Activated CD4-positive, alpha-beta T cell treated with anti-CD3 and anti-CD28 coated beads, Interleukin-2, amount 10 ng/mL, durations not matched to agents 24 days and 14 days (primary cell): ENCODE data around the gene PEBP1. TPM values are rescaled to one million over a fixed set of nuclear protein-coding genes. Genes with fewer than 3 reads are reported as not detected.
A peak's percentile ranks its signal among the peaks of the same experiment; 100 is the strongest.
"Not testable (repeated sequence)": the region's sequence is repeated elsewhere in the genome, so short reads cannot be mapped to it uniquely, and the experiment has no call there.

Source experiments
- DNase-seq: peaks from one replicate; pipeline ENCODE4 v3.0.0; 2022
- H3K27ac Mint-ChIP-seq: one replicate; pipeline ENCODE4 v1.8.0; 2022; ENCODE audit warnings: mild to moderate bottlenecking, mixed read lengths
- H3K27me3 Mint-ChIP-seq: one replicate; pipeline ENCODE4 v1.8.0; 2022; ENCODE audit warnings: mixed read lengths
- H3K36me3 Mint-ChIP-seq: one replicate; pipeline ENCODE4 v1.8.0; 2022; ENCODE audit warnings: low read depth, mild to moderate bottlenecking, mixed read lengths
- H3K4me1 Mint-ChIP-seq: one replicate; pipeline ENCODE4 v1.8.0; 2021; ENCODE audit warnings: mixed read lengths
- H3K4me3 Mint-ChIP-seq: one replicate; pipeline ENCODE4 v1.8.0; 2022; ENCODE audit warnings: mild to moderate bottlenecking, moderate library complexity, mixed read lengths
- H3K9me3 Mint-ChIP-seq: one replicate; pipeline ENCODE4 v1.8.0; 2021; ENCODE audit warnings: mixed read lengths
- intact Hi-C: fragments of 100-400 bp; cut with micrococcal nuclease; formaldehyde crosslinking; loops from one replicate; pipeline ENCODE4 v1.15.1; 2023
- total RNA-seq: library from RNA; stranded (reverse); gene quantifications from 2 replicates; pipeline ENCODE4 v1.2.3, GENCODE V29; 2022

Gene PEBP1
- total RNA-seq, 1 donor from 2014 or later = 209 TPM

DNA sequence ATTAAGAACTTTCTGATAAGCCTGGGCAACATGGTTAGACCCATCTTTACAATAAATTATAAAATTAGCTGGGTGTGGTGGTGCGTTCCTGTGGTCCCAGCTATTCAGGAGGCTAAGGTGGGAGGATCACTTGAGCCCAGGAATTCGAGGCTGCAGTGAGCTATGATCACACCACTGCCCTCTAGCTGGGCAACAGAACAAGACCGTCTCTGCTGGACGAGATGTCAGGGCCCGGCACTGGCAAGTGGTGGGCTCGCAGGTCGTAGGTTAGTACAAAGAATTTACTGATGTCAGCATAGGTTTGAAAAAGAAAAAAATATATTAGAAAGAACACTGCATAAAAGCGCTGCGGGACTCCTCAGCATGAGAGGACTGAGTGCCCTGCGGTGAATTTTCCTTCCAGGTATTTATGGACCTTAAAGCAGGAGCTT is 16.5 kb upstream of the PEBP1 start:
- Mint-ChIP-seq H3K4me1 (peaks cover 5% of the 10 kb centered on the region), H3K9me3 (no peaks in the 10 kb centered on the region), H3K4me3 (no peak overlapping the region), H3K27me3 (no peaks in the 10 kb centered on the region), H3K27ac (no peak overlapping the region), H3K36me3 (no peaks in the 10 kb centered on the region)
- intact Hi-C loops = no loop called here
- no peak for DNase-seq

DNA sequence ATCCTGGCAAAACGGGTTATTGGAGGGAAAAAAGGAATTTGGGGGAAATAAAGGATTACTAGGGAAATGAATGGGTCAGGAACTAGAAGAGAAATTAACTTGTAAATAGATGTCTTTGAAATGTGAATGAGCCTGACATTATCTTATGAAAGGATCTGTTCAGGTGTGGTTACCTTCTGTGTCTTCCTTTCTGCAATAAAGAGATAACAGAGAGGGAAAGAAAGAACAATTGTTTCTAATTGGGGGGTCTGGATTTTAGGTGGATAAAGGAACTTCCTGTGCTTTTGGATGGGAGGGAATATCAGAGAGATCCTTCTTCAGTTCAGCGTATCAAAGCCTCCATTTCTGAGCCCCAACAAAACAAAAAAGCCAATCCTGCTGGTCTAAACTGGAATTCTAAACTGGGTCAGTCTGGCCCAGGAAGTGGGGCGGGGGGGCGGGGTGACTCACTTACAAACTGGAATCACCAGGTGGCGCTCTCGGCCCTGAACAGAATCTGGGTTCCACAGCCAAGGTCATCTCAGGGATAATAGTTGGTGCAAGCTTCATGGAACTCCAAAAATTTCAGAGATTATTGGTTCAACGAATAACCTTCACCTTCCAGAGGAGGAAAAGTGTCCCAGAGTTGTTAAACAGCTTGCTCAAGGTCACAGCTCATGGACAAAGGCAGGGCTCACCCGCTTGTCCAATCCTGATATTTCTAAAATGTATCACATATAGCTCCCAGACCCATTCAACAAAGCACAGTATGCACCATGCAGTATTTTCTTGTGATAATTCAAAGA is 15.2 kb upstream of the PEBP1 start:
- DNase-seq = peak; percentile 87
- Mint-ChIP-seq H3K4me1 (peaks cover 5% of the 10 kb centered on the region), H3K9me3 (no peaks in the 10 kb centered on the region), H3K36me3 (no peaks in the 10 kb centered on the region), H3K27me3 (no peaks in the 10 kb centered on the region), H3K4me3 (no peak overlapping the region), H3K27ac (peak overlapping the region; percentile 69)
- intact Hi-C loops = loop anchor here (1.0 to 5.0 kb wide), 3 partner anchors 14 to 256 kb away; partner anchors contain the start of gene SUDS3

DNA sequence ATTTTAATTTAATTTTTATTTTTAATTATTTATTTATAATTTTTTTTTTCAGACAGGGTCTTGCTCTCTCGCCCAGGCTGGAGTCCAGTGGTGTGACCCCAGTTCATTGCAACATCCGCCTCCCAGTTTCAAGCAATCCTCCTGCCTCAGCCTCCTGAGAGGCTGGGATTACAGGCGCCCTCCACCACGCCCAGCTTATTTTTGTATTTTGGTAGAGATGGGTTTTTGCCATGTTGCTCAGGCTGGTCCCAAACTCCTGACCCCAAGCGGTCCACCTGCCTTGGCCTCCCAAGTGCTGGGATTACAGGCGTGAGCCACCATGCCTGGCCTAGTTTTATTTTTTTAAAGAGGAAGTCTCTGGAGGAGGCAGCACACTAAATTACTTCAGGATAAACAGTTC is 13.7 kb upstream of the PEBP1 start:
- Mint-ChIP-seq H3K4me1 (peaks cover 5% of the 10 kb centered on the region), H3K27me3 (no peaks in the 10 kb centered on the region), H3K36me3 (no peaks in the 10 kb centered on the region), H3K4me3 (no peak overlapping the region), H3K9me3 (no peaks in the 10 kb centered on the region), H3K27ac (no peak overlapping the region)
- DNase-seq = no peak
- intact Hi-C loops = loop anchor here (5.0 kb wide), 1 partner anchor 250 kb away; no protein-coding TSS in a partner anchor

DNA sequence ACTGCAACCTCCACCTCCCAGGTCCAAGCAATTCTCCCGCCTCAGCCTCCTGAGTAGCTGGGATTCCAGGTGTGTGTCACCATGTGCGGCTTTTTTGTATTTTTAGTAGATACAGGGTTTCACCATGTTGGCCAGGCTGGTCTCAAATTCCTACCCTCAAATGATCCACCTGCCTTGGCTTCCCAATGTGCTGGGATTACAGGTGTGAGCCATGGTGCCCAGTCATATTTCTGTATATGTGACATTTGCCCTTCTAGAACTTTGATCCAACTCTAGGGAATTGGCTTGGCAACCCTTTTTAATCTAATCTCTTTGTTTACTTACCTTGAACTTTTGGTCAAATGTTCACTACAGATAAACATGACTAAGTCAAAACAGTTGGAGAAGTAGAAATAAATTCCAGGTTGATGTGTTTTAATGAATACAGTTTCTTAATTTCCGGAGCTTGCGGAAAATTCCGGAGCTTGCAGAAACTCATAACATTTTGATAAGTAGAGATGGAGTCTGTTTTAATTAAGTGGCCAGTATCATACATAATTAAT is 11.5 kb upstream of the PEBP1 start:
- Mint-ChIP-seq H3K9me3 (no peaks in the 10 kb centered on the region), H3K4me3 (no peak overlapping the region), H3K36me3 (no peaks in the 10 kb centered on the region), H3K4me1 (peaks cover 5% of the 10 kb centered on the region), H3K27me3 (no peaks in the 10 kb centered on the region), H3K27ac (no peak overlapping the region)
- intact Hi-C loops = loop anchor here (5.0 kb wide), 1 partner anchor 252 kb away; no protein-coding TSS in a partner anchor
- no peak for DNase-seq

DNA sequence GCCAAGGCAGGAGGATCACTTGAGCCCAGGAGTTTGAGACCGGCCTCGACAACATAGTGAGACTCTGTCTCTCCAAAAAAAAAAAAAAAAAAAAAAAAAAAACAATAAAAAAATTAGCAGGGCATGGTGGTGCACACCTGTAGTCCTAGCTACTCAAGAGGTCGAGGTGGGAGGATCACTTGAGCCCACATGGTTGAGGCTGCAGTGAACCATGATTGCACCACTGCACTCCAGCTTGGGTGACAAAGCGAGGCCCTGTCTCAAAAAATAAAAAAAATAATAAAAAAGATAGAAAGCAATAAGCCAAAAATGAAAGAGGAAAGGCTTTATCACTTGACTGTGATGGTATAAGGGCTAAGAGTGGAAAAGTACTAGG is 10.2 kb upstream of the PEBP1 start:
- no peak overlapping the region for H3K27ac Mint-ChIP-seq
- H3K27me3 Mint-ChIP-seq = no peaks in the 10 kb centered on the region
- H3K36me3 Mint-ChIP-seq = no peaks in the 10 kb centered on the region
- intact Hi-C loops = no loop called here
- peaks cover under 1% of the 10 kb centered on the region for H3K4me1 Mint-ChIP-seq
- no peaks in the 10 kb centered on the region for H3K9me3 Mint-ChIP-seq
- H3K4me3 Mint-ChIP-seq = no peak overlapping the region
- no peak for DNase-seq

DNA sequence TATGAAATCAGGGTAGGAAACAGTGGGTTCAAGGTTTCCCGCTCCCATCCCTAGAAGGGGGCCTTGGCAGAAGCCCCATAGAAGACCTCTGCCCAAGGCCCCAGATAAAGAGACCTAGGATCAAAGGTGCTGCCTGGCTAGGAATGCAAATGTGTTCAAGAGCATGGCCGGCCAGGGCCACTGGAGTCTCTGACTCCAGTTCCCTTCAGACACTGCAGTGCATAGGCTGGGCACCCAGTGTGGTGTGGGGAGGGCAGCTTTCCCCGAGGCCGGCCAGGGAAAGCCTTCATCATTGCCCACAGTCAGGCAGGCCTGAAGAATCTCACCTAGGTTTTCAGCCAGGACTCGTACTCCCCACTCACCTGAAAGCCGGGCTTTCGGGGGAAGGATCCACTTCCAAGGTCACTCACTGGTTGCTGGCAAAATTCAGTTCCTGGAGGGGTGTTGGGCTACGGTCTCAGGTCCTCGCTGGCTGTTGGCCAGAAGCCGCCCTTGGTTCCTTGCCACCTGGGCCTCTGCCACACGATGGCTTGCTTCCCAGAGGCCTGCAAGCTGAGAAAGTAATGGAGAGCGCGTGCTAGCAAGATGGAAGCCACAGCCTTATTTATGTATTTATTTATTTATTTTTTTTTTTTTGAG is 9.7 kb upstream of the PEBP1 start:
- H3K4me1 Mint-ChIP-seq = no peaks in the 10 kb centered on the region
- H3K36me3 Mint-ChIP-seq = no peaks in the 10 kb centered on the region
- no peak overlapping the region for H3K4me3 Mint-ChIP-seq
- intact Hi-C loops = no loop called here
- H3K9me3 Mint-ChIP-seq = no peaks in the 10 kb centered on the region
- no peak for DNase-seq
- H3K27ac Mint-ChIP-seq = no peak overlapping the region
- H3K27me3 Mint-ChIP-seq = no peaks in the 10 kb centered on the region

DNA sequence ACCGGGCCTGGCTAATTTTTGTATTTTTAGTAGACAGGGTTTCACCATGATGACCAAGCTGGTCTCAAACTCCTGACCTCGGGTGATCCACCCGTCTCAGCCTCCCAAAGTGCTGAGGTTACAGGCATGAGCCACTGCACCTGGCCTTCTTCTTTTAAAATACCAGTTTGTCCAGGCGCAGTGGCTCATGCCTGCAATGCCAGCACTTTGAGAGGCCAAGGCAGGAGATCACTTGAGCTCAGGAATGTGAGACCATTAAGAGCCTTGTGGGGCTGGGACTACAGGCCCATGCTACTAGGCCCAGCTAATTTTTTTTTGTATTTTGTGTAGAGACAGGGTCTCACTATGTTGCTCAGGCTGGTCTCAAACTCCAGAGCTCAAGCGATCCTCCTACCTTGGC is 8.1 kb upstream of the PEBP1 start:
- Mint-ChIP-seq H3K27me3 (no peaks in the 10 kb centered on the region), H3K4me3 (no peak overlapping the region), H3K27ac (no peak overlapping the region)

DNA sequence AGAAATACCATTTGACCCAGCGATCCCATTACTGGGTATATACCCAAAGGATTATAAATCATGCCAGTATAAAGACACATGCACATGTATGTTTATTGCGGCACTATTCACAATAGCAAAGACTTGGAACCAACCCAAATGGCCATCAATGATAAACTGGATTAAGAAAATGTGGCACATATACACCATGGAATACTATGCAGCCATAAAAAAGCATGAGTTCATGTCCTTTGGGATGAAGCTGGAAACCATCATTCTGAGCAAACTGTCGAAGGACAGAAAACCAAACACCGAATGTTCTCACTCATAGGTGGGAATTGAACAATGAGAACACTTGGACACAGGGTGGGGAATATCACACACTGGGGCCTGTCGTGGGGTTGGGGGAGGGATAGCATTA is 6.5 kb upstream of the PEBP1 start:
- H3K36me3 Mint-ChIP-seq, H3K27me3 Mint-ChIP-seq, H3K4me1 Mint-ChIP-seq, H3K4me3 Mint-ChIP-seq, intact Hi-C loops, H3K27ac Mint-ChIP-seq, DNase-seq, H3K9me3 Mint-ChIP-seq: not testable (repeated sequence)

More for the DNA sequence above, 8.1 kb upstream of the PEBP1 start:
- H3K36me3 Mint-ChIP-seq = no peaks in the 10 kb centered on the region
- H3K9me3 Mint-ChIP-seq = no peaks in the 10 kb centered on the region
- H3K4me1 Mint-ChIP-seq = peaks cover 3% of the 10 kb centered on the region
- no peak for DNase-seq
- intact Hi-C loops = no loop called here

DNA sequence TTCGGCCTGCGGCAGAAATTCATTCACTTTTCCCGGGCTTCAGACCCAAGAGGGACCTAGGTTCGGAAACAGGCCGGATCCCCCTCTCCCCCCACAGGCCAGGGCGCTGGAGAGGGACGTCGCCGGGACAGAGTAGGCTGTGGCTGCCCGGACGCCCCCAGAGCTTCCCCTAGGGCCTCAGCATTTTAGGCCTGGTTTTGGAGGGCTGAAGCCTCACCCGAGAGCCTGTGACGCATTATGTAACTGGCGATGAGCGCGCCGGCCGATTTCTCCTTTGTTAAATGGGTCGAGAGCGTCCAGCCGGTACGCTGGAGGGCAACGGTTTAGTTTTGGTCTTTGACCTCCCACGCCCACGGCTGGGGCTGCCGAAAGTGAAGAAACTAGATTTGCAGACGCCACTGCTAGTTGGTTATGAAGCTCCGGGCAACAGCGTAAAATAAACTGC is 657 bp downstream of the PEBP1 start:
- H3K36me3 Mint-ChIP-seq = peaks cover 36% of the 10 kb centered on the region
- H3K27ac Mint-ChIP-seq = peak overlapping the region; percentile 85
- no peaks in the 10 kb centered on the region for H3K27me3 Mint-ChIP-seq

DNA sequence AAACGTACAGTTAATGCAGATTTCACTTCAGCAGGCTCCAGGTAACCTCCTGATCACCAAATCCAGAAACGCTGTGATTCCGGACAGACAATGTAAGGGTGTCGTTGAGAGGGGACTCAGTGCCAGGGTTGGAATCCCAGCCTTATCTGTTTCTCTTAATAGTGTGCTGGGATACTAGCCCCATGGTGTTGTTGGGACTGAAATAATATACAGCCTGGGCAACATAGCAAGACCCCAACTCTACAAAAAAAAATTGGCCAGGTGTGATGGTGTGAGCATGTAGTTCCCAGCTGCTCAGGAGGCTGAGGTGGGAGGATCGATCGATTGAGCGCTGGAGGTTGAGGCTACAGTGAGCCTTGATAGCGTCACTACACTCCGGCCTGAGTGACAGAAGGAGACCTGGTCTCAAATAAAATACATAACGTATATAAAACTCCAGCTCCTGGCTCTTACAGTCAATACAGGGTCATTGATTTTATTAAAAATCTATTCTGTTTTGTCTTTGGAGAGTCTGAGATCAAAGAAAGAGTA is 1.3 kb downstream of the PEBP1 start:
- Mint-ChIP-seq H3K9me3 (no peaks in the 10 kb centered on the region), H3K27ac (peak overlapping the region; percentile 85), H3K27me3 (no peaks in the 10 kb centered on the region), H3K36me3 (peaks cover 40% of the 10 kb centered on the region), H3K4me3 (peak overlapping the region; percentile 99), H3K4me1 (peaks cover 21% of the 10 kb centered on the region)
- intact Hi-C loops = loop anchor here (2.0 to 5.0 kb wide), 2 partner anchors 45 to 262 kb away; no protein-coding TSS in a partner anchor
- DNase-seq = no peak

More for the DNA sequence above, 657 bp downstream of the PEBP1 start:
- Mint-ChIP-seq H3K4me1 (peaks cover 24% of the 10 kb centered on the region), H3K9me3 (no peaks in the 10 kb centered on the region), H3K4me3 (peak overlapping the region; percentile 99)
- intact Hi-C loops = loop anchor here (1.0 to 5.0 kb wide), 5 partner anchors 46 to 262 kb away; partner anchors contain the start of gene WSB2
- peak; percentile 78 for DNase-seq

DNA sequence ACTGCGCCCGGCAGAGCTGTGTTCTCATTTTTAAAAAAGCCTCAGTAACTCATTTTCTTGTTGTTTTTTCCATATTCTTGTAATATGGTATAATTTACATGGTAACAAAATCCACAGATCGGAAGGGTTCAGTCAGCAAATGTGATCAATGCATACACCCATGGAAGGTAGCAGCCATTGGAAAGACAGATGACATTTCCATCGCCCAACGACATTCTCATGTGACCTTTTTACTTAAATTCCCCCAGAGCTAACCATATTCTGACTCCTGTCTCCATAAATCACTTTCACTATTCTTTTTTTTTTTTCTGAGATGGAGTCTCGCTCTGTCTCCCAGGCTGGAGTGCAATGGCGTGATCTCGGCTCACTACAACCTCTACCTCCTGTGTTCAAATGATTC is 4.9 kb downstream of the PEBP1 start:
- Mint-ChIP-seq H3K36me3 (peaks cover 68% of the 10 kb centered on the region), H3K4me3 (no peak overlapping the region), H3K9me3 (no peaks in the 10 kb centered on the region), H3K27ac (no peak overlapping the region), H3K4me1 (peaks cover 17% of the 10 kb centered on the region), H3K27me3 (no peaks in the 10 kb centered on the region)
- no peak for DNase-seq
- intact Hi-C loops = no loop called here

DNA sequence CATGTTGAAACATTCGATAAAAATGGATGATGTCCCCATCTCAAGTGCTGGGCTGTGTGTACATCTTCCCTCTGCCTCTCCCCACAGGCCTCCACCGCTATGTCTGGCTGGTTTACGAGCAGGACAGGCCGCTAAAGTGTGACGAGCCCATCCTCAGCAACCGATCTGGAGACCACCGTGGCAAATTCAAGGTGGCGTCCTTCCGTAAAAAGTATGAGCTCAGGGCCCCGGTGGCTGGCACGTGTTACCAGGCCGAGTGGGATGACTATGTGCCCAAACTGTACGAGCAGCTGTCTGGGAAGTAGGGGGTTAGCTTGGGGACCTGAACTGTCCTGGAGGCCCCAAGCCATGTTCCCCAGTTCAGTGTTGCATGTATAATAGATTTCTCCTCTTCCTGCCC is 8.6 kb downstream of the PEBP1 start:
- Mint-ChIP-seq H3K4me1 (peaks cover 3% of the 10 kb centered on the region), H3K9me3 (no peaks in the 10 kb centered on the region), H3K36me3 (peaks cover 66% of the 10 kb centered on the region), H3K27ac (no peak overlapping the region), H3K27me3 (no peaks in the 10 kb centered on the region), H3K4me3 (no peak overlapping the region)
- DNase-seq = no peak
- intact Hi-C loops = no loop called here

DNA sequence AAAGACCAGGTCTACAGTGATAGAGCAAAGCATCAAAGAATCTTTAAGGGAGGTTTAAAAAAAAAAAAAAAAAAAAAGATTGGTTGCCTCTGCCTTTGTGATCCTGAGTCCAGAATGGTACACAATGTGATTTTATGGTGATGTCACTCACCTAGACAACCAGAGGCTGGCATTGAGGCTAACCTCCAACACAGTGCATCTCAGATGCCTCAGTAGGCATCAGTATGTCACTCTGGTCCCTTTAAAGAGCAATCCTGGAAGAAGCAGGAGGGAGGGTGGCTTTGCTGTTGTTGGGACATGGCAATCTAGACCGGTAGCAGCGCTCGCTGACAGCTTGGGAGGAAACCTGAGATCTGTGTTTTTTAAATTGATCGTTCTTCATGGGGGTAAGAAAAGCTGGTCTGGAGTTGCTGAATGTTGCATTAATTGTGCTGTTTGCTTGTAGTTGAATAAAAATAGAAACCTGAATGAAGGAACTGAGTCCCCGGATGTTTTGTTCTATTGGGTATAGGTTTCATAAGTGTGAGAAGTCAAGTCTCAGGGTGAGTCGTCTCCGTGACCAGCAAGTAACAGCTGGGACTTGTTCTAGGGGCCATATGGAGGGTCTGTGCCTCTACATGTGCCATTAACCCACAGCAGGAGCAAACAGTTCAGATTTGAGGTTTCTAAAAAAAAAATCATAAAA is 9.3 kb downstream of the PEBP1 start:
- intact Hi-C loops = no loop called here
- no peaks in the 10 kb centered on the region for H3K9me3 Mint-ChIP-seq
- no peak overlapping the region for H3K27ac Mint-ChIP-seq
- DNase-seq = no peak
- peaks cover 62% of the 10 kb centered on the region for H3K36me3 Mint-ChIP-seq
- no peaks in the 10 kb centered on the region for H3K27me3 Mint-ChIP-seq
- peaks cover 3% of the 10 kb centered on the region for H3K4me1 Mint-ChIP-seq
- H3K4me3 Mint-ChIP-seq = no peak overlapping the region
